GM12878 (cell line): ENCODE results near the gene COX4I2. TPM values are rescaled to one million over a fixed set of nuclear protein-coding genes. Genes with fewer than 3 reads are reported as not detected.

Source experiments
- BHLHE40 ChIP-seq, 2 experiments: fragments of 450-650 bp in 1 of 2; IDR thresholded peaks; 2 replicates each; pipeline ENCODE4 v1.6.1; 2011 to 2017; ENCODE audit warnings: low read depth in 2 of 2, borderline replicate concordance in 1 of 2, improper control_type of control experiment in 1 of 2, low read length in 1 of 2, mild to moderate bottlenecking in 1 of 2
- BMI1 ChIP-seq: fragments of 450-650 bp; IDR thresholded peaks from 2 replicates; pipeline ENCODE4 v1.6.1; 2016; ENCODE audit warnings: mild to moderate bottlenecking, moderate library complexity, borderline replicate concordance
- CREB1 ChIP-seq: IDR thresholded peaks from 2 replicates; pipeline ENCODE4 v1.6.1; 2012; ENCODE audit warnings: low read depth, mild to moderate bottlenecking, inconsistent platforms
- SIN3A ChIP-seq: IDR thresholded peaks from 2 replicates; pipeline ENCODE4 v1.6.1; 2012; ENCODE audit warnings: low read depth, low read length, improper control_type of control experiment
- SPI1 ChIP-seq: IDR thresholded peaks from 2 replicates; pipeline ENCODE4 v1.6.1; 2011; ENCODE audit warnings: low read depth, mild to moderate bottlenecking, low read length, moderate library complexity, borderline replicate concordance; ENCODE audit not compliant: insufficient read depth
- TAF1 ChIP-seq: IDR thresholded peaks from 2 replicates; pipeline ENCODE4 v1.6.1; 2011; ENCODE audit warnings: mild to moderate bottlenecking, low read depth, low read length, borderline replicate concordance
- TCF3 ChIP-seq: IDR thresholded peaks from 2 replicates; pipeline ENCODE4 v1.6.1; 2012; ENCODE audit warnings: low read depth, mild to moderate bottlenecking, low read length, borderline replicate concordance; ENCODE audit not compliant: insufficient read depth
- WRNIP1 ChIP-seq: IDR thresholded peaks from 2 replicates; pipeline ENCODE4 v1.6.1; 2011; ENCODE audit warnings: low read depth, low read length, improper control_type of control experiment, borderline replicate concordance
- ZSCAN29 ChIP-seq: fragments of 450-650 bp; IDR thresholded peaks from 2 replicates; pipeline ENCODE4 v1.6.1; 2017; ENCODE audit warnings: mild to moderate bottlenecking, moderate library complexity
- polyA plus RNA-seq, 11 experiments: library from polyadenylated mRNA; depleted of rRNA in 4 of 11; unstranded in 6 of 11; stranded (reverse) in 5 of 11; fragments of >200 nt; fragmentation: Nextera tagmentation in 4 of 11; fragmentation: Illumina TruSeq in 1 of 11; extraction: Ambion mirVana in 4 of 11; extraction: Trizol in 1 of 11; gene quantifications; 1 replicate in 1 of 11; 2 replicates in 10 of 11; pipeline versions ENCODE4 v1.2.1 to v1.2.3, GENCODE V29; 2011 to 2016; ENCODE audit warnings: inconsistent platforms in 2 of 11, missing spikeins in 2 of 11, low read depth in 1 of 11
- total RNA-seq, 4 experiments: library from RNA; depleted of rRNA in 3 of 4; stranded (reverse); fragments of >200 nt in 3 of 4; fragmentation: Illumina TruSeq in 1 of 4; extraction: Trizol in 1 of 4; gene quantifications; 2 replicates each; pipeline versions ENCODE4 v1.2.1 to v1.2.3, GENCODE V29; 2013 to 2021
- TF ChIP-seq, protein P1 (sequence below): IDR thresholded peaks from 2 replicates; pipeline ENCODE4 v1.6.1; 2012; ENCODE audit warnings: low read length, inconsistent platforms

The COX4I2 gene
- total and polyA plus RNA-seq, 10 of the 15 experiments (the other 5 are each of a cell fraction or from before 2014, with no cell fraction given) = not detected

DNA sequence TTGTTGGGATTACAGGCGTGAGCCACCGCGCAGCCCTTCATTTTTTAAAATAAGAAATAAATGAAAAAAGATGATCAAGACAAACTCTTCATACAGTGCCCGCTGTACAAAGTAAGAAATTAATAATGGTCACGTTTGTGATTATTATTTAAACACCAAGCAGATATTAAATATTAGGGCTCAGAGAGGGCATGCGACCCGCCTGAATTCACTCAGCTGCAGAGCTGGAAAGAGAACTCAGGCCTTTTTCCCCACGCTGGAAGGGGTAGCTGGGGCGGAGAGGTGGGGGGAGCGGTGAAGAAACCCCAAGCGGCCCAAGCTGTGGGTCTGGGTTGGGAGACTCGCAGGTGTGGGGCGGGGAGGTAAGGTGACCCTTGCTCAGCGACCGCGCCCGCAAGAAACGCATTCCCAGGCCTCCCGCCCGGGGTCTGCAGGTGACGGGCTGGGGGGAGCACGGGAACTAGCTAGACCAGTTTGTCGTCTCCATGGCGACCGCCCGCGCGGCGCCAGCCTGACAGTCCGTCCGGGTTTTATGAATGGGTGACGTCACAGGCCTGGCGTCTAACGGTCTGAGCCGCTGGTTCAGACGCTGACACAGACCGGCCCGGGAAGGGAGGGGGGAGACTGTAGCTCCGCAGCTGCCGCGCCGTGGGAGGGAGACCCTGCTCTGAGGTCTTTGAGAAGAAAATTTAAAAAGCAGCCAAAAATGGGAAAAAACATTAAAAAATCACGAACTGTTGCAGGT is 33.7 kb upstream of the COX4I2 start (continued):
- TF ChIP-seq SPI1 = no peak
- TF ChIP-seq BMI1 = peak; percentile 51; the same call in 1 of the 2 replicates
- peak; percentile 84 for TF ChIP-seq CREB1
- peak in 1 of 2 experiments; percentile 58; a peak in 3 of 4 replicates for TF ChIP-seq BHLHE40 (IDR thresholded peaks at IDR 0.05; ENCODE audit: borderline replicate concordance in 1 of 2, low read depth in 2 of 2, low read length in 1 of 2)
- TF ChIP-seq, protein P1, sequence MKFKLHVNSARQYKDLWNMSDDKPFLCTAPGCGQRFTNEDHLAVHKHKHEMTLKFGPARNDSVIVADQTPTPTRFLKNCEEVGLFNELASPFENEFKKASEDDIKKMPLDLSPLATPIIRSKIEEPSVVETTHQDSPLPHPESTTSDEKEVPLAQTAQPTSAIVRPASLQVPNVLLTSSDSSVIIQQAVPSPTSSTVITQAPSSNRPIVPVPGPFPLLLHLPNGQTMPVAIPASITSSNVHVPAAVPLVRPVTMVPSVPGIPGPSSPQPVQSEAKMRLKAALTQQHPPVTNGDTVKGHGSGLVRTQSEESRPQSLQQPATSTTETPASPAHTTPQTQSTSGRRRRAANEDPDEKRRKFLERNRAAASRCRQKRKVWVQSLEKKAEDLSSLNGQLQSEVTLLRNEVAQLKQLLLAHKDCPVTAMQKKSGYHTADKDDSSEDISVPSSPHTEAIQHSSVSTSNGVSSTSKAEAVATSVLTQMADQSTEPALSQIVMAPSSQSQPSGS = peak; percentile 41; the same call in 1 of the 2 replicates
- TF ChIP-seq ZSCAN29 = no peak
- no peak for TF ChIP-seq WRNIP1
- TF ChIP-seq SIN3A = peak; percentile 66; the same call in 1 of the 2 replicates
- TF ChIP-seq TCF3 = no peak
- no peak for TF ChIP-seq TAF1
- TF ChIP-seq, all 136 proteins: peak for 17
